ENCODE data around the gene FAM120A.

The FAM120A gene

DNA sequence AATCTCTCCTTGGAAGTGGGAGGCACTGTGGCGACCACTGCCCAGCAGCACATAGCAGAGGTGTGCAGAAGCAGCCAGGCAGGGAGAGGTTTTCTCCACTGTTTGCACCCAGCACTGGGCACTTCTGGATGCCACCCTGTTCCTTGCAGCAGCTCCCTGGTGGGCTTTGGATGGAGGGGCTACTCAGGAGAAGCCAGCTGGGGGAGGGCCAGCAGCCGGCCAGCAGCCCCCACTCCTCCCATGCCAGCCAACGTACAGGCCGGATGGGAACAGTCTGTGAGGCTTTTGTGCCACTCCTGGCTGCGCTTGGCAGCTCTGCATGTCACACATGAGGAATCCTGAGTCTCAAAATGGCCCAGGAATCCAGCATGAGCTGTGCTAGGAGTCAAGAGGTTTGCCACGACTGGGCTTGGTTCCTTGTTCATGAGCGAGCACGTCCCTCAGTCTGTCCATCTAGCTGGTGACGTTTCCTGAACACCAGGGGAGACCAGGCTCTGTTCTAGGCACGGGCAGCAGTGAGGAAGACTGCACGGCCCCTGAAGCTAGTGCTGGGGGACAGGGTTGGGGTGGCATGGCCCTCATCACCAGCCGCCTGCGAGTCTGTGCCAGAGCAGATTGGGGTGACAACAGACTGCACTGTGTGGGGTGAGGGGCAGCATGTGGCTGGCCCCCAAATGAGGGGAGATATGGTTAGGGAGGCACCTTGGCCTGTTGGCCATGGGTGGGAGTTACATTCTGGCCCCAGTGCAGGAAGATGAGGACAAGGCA is 135.0 kb downstream of the FAM120A start:
- TF ChIP-seq FOXP2 (optimal IDR thresholded peaks at IDR 0.05; ENCODE audit: borderline replicate concordance, extremely low read depth, extremely low read length, insufficient read depth) (no peak), POLR2AphosphoS5 (IDR thresholded peaks at IDR 0.05; ENCODE audit: low read depth, low read length) (no peak), TAF1 (IDR thresholded peaks at IDR 0.05; ENCODE audit: borderline replicate concordance, insufficient read depth, low read length) (no peak), SIN3A (IDR thresholded peaks at IDR 0.05; ENCODE audit: borderline replicate concordance, insufficient read depth, low read length) (no peak)
- TF ChIP-seq, protein P1, sequence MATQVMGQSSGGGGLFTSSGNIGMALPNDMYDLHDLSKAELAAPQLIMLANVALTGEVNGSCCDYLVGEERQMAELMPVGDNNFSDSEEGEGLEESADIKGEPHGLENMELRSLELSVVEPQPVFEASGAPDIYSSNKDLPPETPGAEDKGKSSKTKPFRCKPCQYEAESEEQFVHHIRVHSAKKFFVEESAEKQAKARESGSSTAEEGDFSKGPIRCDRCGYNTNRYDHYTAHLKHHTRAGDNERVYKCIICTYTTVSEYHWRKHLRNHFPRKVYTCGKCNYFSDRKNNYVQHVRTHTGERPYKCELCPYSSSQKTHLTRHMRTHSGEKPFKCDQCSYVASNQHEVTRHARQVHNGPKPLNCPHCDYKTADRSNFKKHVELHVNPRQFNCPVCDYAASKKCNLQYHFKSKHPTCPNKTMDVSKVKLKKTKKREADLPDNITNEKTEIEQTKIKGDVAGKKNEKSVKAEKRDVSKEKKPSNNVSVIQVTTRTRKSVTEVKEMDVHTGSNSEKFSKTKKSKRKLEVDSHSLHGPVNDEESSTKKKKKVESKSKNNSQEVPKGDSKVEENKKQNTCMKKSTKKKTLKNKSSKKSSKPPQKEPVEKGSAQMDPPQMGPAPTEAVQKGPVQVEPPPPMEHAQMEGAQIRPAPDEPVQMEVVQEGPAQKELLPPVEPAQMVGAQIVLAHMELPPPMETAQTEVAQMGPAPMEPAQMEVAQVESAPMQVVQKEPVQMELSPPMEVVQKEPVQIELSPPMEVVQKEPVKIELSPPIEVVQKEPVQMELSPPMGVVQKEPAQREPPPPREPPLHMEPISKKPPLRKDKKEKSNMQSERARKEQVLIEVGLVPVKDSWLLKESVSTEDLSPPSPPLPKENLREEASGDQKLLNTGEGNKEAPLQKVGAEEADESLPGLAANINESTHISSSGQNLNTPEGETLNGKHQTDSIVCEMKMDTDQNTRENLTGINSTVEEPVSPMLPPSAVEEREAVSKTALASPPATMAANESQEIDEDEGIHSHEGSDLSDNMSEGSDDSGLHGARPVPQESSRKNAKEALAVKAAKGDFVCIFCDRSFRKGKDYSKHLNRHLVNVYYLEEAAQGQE (IDR thresholded peaks at IDR 0.05; ENCODE audit: insufficient read depth in 1 of 2, low read depth in 2 of 2, low read length in 2 of 2), result no peak

DNA sequence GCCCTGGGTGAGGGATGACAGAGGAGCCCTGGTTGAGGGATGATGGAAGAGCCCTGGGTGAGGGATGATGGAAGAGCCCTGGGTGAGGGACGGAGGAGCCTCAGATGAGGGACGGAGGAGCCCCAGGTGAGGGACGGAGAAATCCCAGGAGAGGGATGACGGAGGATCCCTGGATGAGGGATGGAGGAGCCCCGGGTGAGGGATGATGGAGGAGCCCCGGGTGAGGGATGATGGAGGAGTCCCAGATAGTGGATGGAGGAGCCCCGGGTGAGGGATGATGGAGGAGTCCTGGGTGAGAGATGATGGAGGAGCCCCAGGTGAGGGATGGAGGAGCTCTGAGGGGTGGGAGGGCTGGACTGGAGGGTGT is 135.8 kb downstream of the FAM120A start:
- TF ChIP-seq POLR2AphosphoS5 (IDR thresholded peaks at IDR 0.05; ENCODE audit: low read depth, low read length) (no peak), FOXP2 (optimal IDR thresholded peaks at IDR 0.05; ENCODE audit: borderline replicate concordance, extremely low read depth, extremely low read length, insufficient read depth) (no peak), SIN3A (IDR thresholded peaks at IDR 0.05; ENCODE audit: borderline replicate concordance, insufficient read depth, low read length) (no peak), TAF1 (IDR thresholded peaks at IDR 0.05; ENCODE audit: borderline replicate concordance, insufficient read depth, low read length) (no peak)
- TF ChIP-seq, protein P1 (IDR thresholded peaks at IDR 0.05; ENCODE audit: insufficient read depth in 1 of 2, low read depth in 2 of 2, low read length in 2 of 2), result no peak

DNA sequence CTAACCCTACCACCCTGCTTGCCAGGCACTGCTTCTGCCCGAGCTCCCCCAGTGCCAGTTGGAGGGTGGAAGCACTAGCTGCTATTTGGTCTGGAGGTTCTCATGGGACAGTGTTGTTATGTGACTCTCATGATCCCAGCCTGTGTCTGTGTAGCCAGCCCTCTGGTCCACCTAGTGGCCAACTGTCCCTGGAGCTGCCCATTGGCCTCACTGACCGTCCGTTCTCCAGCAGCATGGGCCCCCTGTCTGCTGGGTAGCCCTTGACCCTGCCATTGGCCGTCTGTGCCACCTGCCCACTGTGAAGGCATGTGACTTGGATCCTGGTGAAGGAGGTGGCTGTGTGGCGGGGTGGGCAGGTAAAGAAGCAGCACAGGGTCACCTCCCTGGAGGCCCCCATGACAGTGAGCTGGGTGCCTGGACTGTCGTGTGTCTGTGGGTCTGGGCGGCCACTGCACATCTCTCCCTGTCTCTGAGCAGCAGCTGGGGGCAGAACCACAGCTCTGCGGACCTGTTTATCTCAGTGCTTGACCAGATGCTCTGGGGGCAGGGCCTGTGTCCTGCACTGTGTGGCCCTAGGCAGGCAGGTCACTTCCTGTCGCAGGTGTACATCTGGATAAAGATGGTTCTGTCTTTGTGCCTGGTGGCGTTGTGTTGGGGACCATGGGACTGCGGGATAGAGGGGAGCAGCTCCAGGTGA is 136.3 kb downstream of the FAM120A start:
- TF ChIP-seq SIN3A (IDR thresholded peaks at IDR 0.05; ENCODE audit: borderline replicate concordance, insufficient read depth, low read length), result no peak
- TF ChIP-seq TAF1 (IDR thresholded peaks at IDR 0.05; ENCODE audit: borderline replicate concordance, insufficient read depth, low read length), result no peak

DNA sequence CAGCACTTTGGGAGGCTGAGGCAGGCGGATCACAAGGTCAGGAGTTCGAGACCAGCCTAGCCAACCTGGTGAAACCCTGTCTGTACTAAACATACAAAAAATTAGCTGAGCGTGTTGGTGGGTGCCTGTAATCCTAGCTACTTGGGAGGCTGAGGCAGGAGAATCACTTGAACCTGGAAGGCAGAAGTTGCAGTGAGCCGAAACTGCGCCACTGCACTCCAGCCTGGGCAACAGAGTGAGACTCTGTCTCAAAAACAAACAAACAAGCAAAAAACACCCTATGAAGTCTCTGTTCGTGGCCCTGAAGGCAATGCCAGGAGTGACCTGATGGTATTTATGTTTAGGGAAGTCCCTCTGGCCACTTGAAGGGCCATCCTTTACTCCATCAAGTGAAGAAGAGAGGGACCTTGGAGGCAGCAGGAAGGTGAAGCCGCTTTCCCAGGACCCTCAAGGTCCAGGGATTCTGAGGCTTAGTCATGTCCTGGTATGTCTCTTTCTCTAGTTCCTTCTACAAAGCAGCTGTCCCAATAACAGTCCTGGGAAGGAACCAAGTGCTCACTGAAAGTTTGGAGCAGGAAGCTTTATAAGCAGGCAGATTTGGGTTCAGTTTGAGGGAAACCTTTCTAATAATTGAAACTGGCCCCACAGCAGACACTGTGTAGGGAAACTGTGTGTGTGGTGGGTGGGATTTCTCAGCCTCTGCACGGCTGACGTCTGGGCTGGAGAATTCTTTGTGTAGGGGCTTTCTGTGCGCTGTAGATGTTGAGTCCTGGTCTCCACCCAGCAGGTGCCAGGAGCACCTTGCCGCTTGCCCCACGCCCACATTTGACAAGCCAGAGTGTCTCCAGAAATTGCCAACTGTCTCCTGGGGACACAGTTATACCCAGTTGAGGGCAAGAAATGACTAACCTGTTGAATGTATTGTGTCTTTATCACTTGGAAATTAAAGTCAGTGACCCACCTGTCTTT is 137.4 kb downstream of the FAM120A start:
- TF ChIP-seq TAF1 (IDR thresholded peaks at IDR 0.05; ENCODE audit: borderline replicate concordance, insufficient read depth, low read length), result no peak
- TF ChIP-seq FOXP2 (optimal IDR thresholded peaks at IDR 0.05; ENCODE audit: borderline replicate concordance, extremely low read depth, extremely low read length, insufficient read depth), result no peak
- TF ChIP-seq POLR2AphosphoS5 (IDR thresholded peaks at IDR 0.05; ENCODE audit: low read depth, low read length), result no peak
- TF ChIP-seq SIN3A (IDR thresholded peaks at IDR 0.05; ENCODE audit: borderline replicate concordance, insufficient read depth, low read length), result no peak
- TF ChIP-seq, protein P1 (IDR thresholded peaks at IDR 0.05; ENCODE audit: insufficient read depth in 1 of 2, low read depth in 2 of 2, low read length in 2 of 2), result no peak

DNA sequence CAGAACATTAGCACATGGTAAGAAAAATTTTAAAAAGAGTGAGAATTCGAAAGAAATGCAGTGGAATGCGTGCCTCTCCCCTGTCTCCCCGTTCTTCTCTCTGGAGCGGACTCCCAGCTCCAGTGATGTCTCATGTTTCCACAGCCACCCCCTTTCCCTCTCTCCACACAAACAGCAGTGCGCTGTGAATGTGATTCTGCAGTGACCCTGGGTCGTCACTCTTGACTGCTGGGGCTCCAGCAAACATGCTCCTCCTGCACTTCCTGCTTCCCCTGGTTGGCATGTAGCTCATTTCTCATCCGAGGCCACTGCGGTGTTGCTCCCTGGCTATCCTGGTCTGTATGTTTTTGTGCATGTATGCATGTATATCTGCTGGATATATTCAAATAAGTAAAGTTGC is 138.2 kb downstream of the FAM120A start:
- no peak for TF ChIP-seq SIN3A (IDR thresholded peaks at IDR 0.05; ENCODE audit: borderline replicate concordance, insufficient read depth, low read length)
- TF ChIP-seq POLR2AphosphoS5 (IDR thresholded peaks at IDR 0.05; ENCODE audit: low read depth, low read length), result no peak
- TF ChIP-seq, protein P1 (IDR thresholded peaks at IDR 0.05; ENCODE audit: insufficient read depth in 1 of 2, low read depth in 2 of 2, low read length in 2 of 2), result no peak
- no peak for TF ChIP-seq TAF1 (IDR thresholded peaks at IDR 0.05; ENCODE audit: borderline replicate concordance, insufficient read depth, low read length)
- TF ChIP-seq FOXP2 (optimal IDR thresholded peaks at IDR 0.05; ENCODE audit: borderline replicate concordance, extremely low read depth, extremely low read length, insufficient read depth), result no peak

Measured in PFSK-1 (cell line).